Measurements from ENCODE around the gene SHROOM3.

The SHROOM3 gene

GRCh38 chr4:76674983-76675382 is 240.0 kb downstream of the SHROOM3 start:
- DNase-seq (ENCODE audit: extremely low read depth, insufficient read length): no peak
- Histone ChIP-seq H3K27me3 (replicated peaks; ENCODE audit: control insufficient read depth, insufficient read depth, low read length) (no peaks in the 10 kb centered on the region), H3K4me3 (replicated peaks; ENCODE audit: low read depth, low read length) (no peak overlapping the region), H3K36me3 (ENCODE audit: control insufficient read depth, insufficient read depth, low read length) (no peaks in the 10 kb centered on the region)
- TF ChIP-seq CTCF (IDR thresholded peaks at IDR 0.05; ENCODE audit: insufficient read depth, low read length, poor library complexity, severe bottlenecking): no peak

GRCh38 chr4:76677571-76678326 is 242.7 kb downstream of the SHROOM3 start:
- no peaks in the 10 kb centered on the region for H3K27me3 ChIP-seq (replicated peaks; ENCODE audit: control insufficient read depth, insufficient read depth, low read length)
- no peak for TF ChIP-seq CTCF (IDR thresholded peaks at IDR 0.05; ENCODE audit: insufficient read depth, low read length, poor library complexity, severe bottlenecking)
- no peak overlapping the region for H3K4me3 ChIP-seq (replicated peaks; ENCODE audit: low read depth, low read length)
- H3K36me3 ChIP-seq (ENCODE audit: control insufficient read depth, insufficient read depth, low read length): no peaks in the 10 kb centered on the region
- DNase-seq (ENCODE audit: extremely low read depth, insufficient read length): no peak

GRCh38 chr4:76679691-76680090 is 244.7 kb downstream of the SHROOM3 start:
- Histone ChIP-seq H3K36me3 (ENCODE audit: control insufficient read depth, insufficient read depth, low read length) (no peaks in the 10 kb centered on the region), H3K4me3 (replicated peaks; ENCODE audit: low read depth, low read length) (no peak overlapping the region), H3K27me3 (replicated peaks; ENCODE audit: control insufficient read depth, insufficient read depth, low read length) (no peaks in the 10 kb centered on the region)
- TF ChIP-seq CTCF (IDR thresholded peaks at IDR 0.05; ENCODE audit: insufficient read depth, low read length, poor library complexity, severe bottlenecking): no peak
- DNase-seq (ENCODE audit: extremely low read depth, insufficient read length): no peak

GRCh38 chr4:76680952-76681351 is 245.9 kb downstream of the SHROOM3 start:
- no peak for DNase-seq (ENCODE audit: extremely low read depth, insufficient read length)
- Histone ChIP-seq H3K4me3 (replicated peaks; ENCODE audit: low read depth, low read length) (no peak overlapping the region), H3K36me3 (ENCODE audit: control insufficient read depth, insufficient read depth, low read length) (no peaks in the 10 kb centered on the region), H3K27me3 (replicated peaks; ENCODE audit: control insufficient read depth, insufficient read depth, low read length) (no peaks in the 10 kb centered on the region)
- no peak for TF ChIP-seq CTCF (IDR thresholded peaks at IDR 0.05; ENCODE audit: insufficient read depth, low read length, poor library complexity, severe bottlenecking)

- TF ChIP-seq CTCF (IDR thresholded peaks at IDR 0.05; ENCODE audit: insufficient read depth, low read length, poor library complexity, severe bottlenecking): no peak
- H3K36me3 ChIP-seq (ENCODE audit: control insufficient read depth, insufficient read depth, low read length): no peaks in the 10 kb centered on the region
- H3K27me3 ChIP-seq (replicated peaks; ENCODE audit: control insufficient read depth, insufficient read depth, low read length): no peaks in the 10 kb centered on the region; the same call in 1 of the 2 replicates
- no peak for DNase-seq (ENCODE audit: extremely low read depth, insufficient read length)
- H3K4me3 ChIP-seq (replicated peaks; ENCODE audit: low read depth, low read length): no peak overlapping the region
These were observed 247.0 kb downstream of the SHROOM3 start for GRCh38 chr4:76681996-76682395.

Data from GM06990 (cell line).